ENCODE results near the gene NMRK1. TPM values are rescaled to one million over a fixed set of nuclear protein-coding genes. Genes with fewer than 3 reads are reported as not detected.

NMRK1 gene
- total RNA-seq, 1 donor from 2014 or later = 30.7 TPM

GRCh38 chr9:75019022-75019421 is 68.9 kb downstream of the NMRK1 start:
- no peak for ATAC-seq
- intact Hi-C loops (cut with DNase I) = no loop called here
- DNase-seq (ENCODE audit: low spot score) = no peak

DNA sequence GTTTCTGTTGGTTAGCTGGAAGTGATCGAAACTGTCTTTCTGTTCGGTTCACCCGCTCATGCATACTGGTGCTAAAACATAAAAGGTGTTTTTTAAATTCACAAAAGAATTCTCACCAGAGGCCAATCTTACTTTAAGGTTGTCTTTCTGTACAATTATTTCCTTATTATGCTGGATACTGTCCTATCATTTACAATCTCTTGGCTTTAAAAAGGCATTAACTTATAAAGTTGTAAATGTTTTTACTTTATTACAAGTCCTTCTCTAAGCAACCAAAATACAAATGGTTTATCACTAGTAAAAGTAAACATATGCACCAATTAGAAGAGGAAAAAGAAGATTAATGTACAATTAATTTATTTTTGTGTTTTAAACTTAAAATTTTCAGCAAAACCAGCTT is 70.6 kb downstream of the NMRK1 start:
- ATAC-seq (no peak), DNase-seq (ENCODE audit: low spot score) (no peak)
- intact Hi-C loops (cut with DNase I) = no loop called here

- ATAC-seq (no peak), DNase-seq (ENCODE audit: low spot score) (no peak)
- intact Hi-C loops (cut with DNase I) = no loop called here
Measured at GRCh38 chr9:75013735-75014134, 74.2 kb downstream of the NMRK1 start.

Other genes starting within 250 kb of the NMRK1 start
- gene TRPM6, start 200.2 kb downstream of the NMRK1 start, total RNA-seq = 3.5 TPM
- 7.8 TPM for gene C9orf40, start 135.2 kb downstream of the NMRK1 start, total RNA-seq
- gene CARNMT1, start 59.9 kb downstream of the NMRK1 start, total RNA-seq = 13.6 TPM
- 57.6 TPM for gene OSTF1, start 359 bp upstream of the NMRK1 start, total RNA-seq